GM23338 (cell line): ENCODE data around the gene PCNX3. TPM values are rescaled to one million over a fixed set of nuclear protein-coding genes. Genes with fewer than 3 reads are reported as not detected.

Source experiments
- ATAC-seq: fragments of 200-7000 bp; cut with Tn5 transposase; 3 replicates; pipeline ENCODE4 v1.9.1; 2020
- DNase-seq: peaks from one replicate; pipeline ENCODE4 v3.0.0-alpha.2; 2015; ENCODE audit warnings: low spot score
- H2AFZ ChIP-seq: fragments of 200-600 bp; sonication (generic); 2 replicates; pipeline ENCODE4 v1.8.0; 2016; ENCODE audit warnings: antibody characterized with exemption, mild to moderate bottlenecking, moderate library complexity
- H3F3A ChIP-seq: fragments of 200-600 bp; sonication (generic); replicated peaks from 2 replicates; pipeline ENCODE4 v1.8.0; 2017; ENCODE audit warnings: antibody characterized with exemption, mixed run types, low read depth
- H3K27ac ChIP-seq: fragments of 200-600 bp; sonication (generic); 2 replicates; pipeline ENCODE4 v1.6.1; 2016; ENCODE audit warnings: low read depth
- H3K27me3 ChIP-seq: fragments of 200-600 bp; sonication (generic); 2 replicates; pipeline ENCODE4 v1.8.0; 2016; ENCODE audit warnings: mild to moderate bottlenecking, mixed run types, moderate library complexity; ENCODE audit not compliant: insufficient read depth
- H3K36me3 ChIP-seq: fragments of 200-600 bp; sonication (generic); 2 replicates; pipeline ENCODE4 v1.8.0; 2016; ENCODE audit warnings: mild to moderate bottlenecking; ENCODE audit not compliant: insufficient read depth
- H3K4me1 ChIP-seq: fragments of 200-600 bp; sonication (generic); 2 replicates; pipeline ENCODE4 v1.8.0; 2016; ENCODE audit warnings: mild to moderate bottlenecking, moderate library complexity; ENCODE audit not compliant: insufficient read depth
- H3K4me2 ChIP-seq: fragments of 200-600 bp; sonication (generic); 2 replicates; pipeline ENCODE4 v1.7.1; 2017; ENCODE audit warnings: mixed run types
- H3K4me3 ChIP-seq: fragments of 200-600 bp; sonication (generic); 2 replicates; pipeline ENCODE4 v1.6.1; 2016; ENCODE audit warnings: mixed run types
- H3K79me2 ChIP-seq: fragments of 200-600 bp; sonication (generic); replicated peaks from 2 replicates; pipeline ENCODE4 v1.8.0; 2017; ENCODE audit warnings: mild to moderate bottlenecking; ENCODE audit not compliant: insufficient read depth
- H3K9me2 ChIP-seq: fragments of 200-600 bp; sonication (generic); 2 replicates; pipeline ENCODE4 v1.8.0; 2017; ENCODE audit not compliant: insufficient read depth
- H4K20me1 ChIP-seq: fragments of 200-600 bp; sonication (generic); replicated peaks from 2 replicates; pipeline ENCODE4 v1.8.0; 2017; ENCODE audit warnings: mild to moderate bottlenecking; ENCODE audit not compliant: insufficient read depth
- H3K27ac Mint-ChIP-seq: 2 replicates; pipeline ENCODE4 v1.8.0; 2020; ENCODE audit warnings: inconsistent platforms, mild to moderate bottlenecking, moderate library complexity, mixed read lengths
- H3K27me3 Mint-ChIP-seq: 3 replicates; pipeline ENCODE4 v1.8.0; 2022; ENCODE audit warnings: low read depth, mild to moderate bottlenecking, moderate library complexity, mixed read lengths, inconsistent platforms; ENCODE audit not compliant: insufficient read depth, poor library complexity
- H3K36me3 Mint-ChIP-seq: 3 replicates; pipeline ENCODE4 v1.8.0; 2021; ENCODE audit warnings: low read depth, mild to moderate bottlenecking, inconsistent platforms, moderate library complexity, mixed read lengths
- H3K4me1 Mint-ChIP-seq: 3 replicates; pipeline ENCODE4 v1.8.0; 2020; ENCODE audit warnings: mild to moderate bottlenecking, inconsistent platforms, mixed read lengths
- H3K4me3 Mint-ChIP-seq: 3 replicates; pipeline ENCODE4 v1.8.0; 2021; ENCODE audit warnings: moderate library complexity, mild to moderate bottlenecking, inconsistent platforms, mixed read lengths
- H3K9me3 Mint-ChIP-seq: 3 replicates; pipeline ENCODE4 v1.8.0; 2020; ENCODE audit warnings: moderate library complexity, mild to moderate bottlenecking, inconsistent platforms, mixed read lengths
- CREB1 ChIP-seq: fragments of 250-450 bp; sonication (Bioruptor Pico); IDR thresholded peaks from 2 replicates; pipeline ENCODE4 v1.5.0; 2020; ENCODE audit warnings: low read depth, mild to moderate bottlenecking, moderate library complexity
- ETS1 ChIP-seq: IDR thresholded peaks from 2 replicates; pipeline ENCODE4 v1.6.1; 2016; ENCODE audit warnings: antibody characterized with exemption
- EZH2 ChIP-seq: fragments of 200-600 bp; sonication (generic); IDR thresholded peaks from one replicate; pipeline ENCODE4 v1.8.0; 2017; ENCODE audit warnings: antibody characterized with exemption, mild to moderate bottlenecking, low read depth; ENCODE audit not compliant: unreplicated experiment
- EZH2phosphoT487 ChIP-seq: fragments of 200-600 bp; sonication (generic); IDR thresholded peaks from one replicate; pipeline ENCODE4 v1.8.1; 2018; ENCODE audit warnings: antibody characterized with exemption; ENCODE audit not compliant: unreplicated experiment
- JUNB ChIP-seq: IDR thresholded peaks from one replicate; pipeline ENCODE4 v1.6.1; 2016; ENCODE audit warnings: antibody characterized with exemption; ENCODE audit not compliant: unreplicated experiment
- NANOG ChIP-seq: IDR thresholded peaks from 2 replicates; pipeline ENCODE4 v1.6.1; 2016; ENCODE audit warnings: antibody characterized with exemption, borderline replicate concordance
- POLR2AphosphoS5 ChIP-seq: IDR thresholded peaks from 2 replicates; pipeline ENCODE4 v1.6.1; 2016; ENCODE audit warnings: antibody characterized with exemption, low read depth
- ZNF114 ChIP-seq: fragments of 250-450 bp; sonication (Bioruptor Pico); IDR thresholded peaks from 2 replicates; pipeline ENCODE4 v1.5.0; 2020; ENCODE audit warnings: mild to moderate bottlenecking, moderate library complexity
- ZNF331 ChIP-seq: fragments of 250-450 bp; sonication (Bioruptor Pico); IDR thresholded peaks from 2 replicates; pipeline ENCODE4 v1.5.0; 2020; ENCODE audit warnings: low read depth, mild to moderate bottlenecking, moderate library complexity
- polyA plus RNA-seq: library from polyadenylated mRNA; unstranded; fragments of >200 nt; fragmentation: Nextera tagmentation; extraction: Ambion mirVana; gene quantifications from 2 replicates; pipeline ENCODE4 v1.2.1, GENCODE V29; 2016
- total RNA-seq: library from RNA; depleted of rRNA; stranded (reverse); fragments of >200 nt; shearing (Covaris generic); gene quantifications from 2 replicates; pipeline ENCODE4 v1.2.3, GENCODE V29; 2014
- TF ChIP-seq, protein P1 (sequence below): IDR thresholded peaks from one replicate; pipeline ENCODE4 v1.6.1; 2018; ENCODE audit warnings: antibody characterized with exemption; ENCODE audit not compliant: unreplicated experiment
- TF ChIP-seq, protein P2 (sequence below), 2 experiments: fragments of 200-600 bp in 1 of 2; sonication (generic) in 1 of 2; conservative IDR thresholded peaks; 2 replicates each; pipeline versions ENCODE4 v1.5.1 to v1.6.1; 2016 to 2017; ENCODE audit warnings: antibody characterized with exemption in 2 of 2, low read depth in 2 of 2, mild to moderate bottlenecking in 2 of 2, moderate library complexity in 1 of 2

The PCNX3 gene
- total and polyA plus RNA-seq, 2 experiments from 2014 or later: 8.7 to 52.2 TPM

DNA sequence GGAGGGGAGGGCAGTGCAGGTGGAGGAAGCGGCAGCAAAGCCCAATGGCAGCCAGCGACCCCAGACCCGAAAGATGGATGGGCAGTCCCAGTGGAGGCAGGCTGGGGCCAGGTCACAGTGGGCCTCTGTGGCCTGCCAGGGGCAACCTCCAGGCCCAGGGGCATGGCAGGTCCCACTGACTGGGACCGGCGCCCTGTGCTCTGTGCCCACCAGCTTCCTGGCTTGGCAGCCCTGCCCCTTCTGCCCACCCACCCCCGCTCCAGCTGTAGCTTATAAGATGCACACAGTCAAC, 15.7 kb upstream of the PCNX3 start:
- ATAC-seq: no peak
- Histone ChIP-seq H3K79me2 (no peaks in the 10 kb centered on the region), H3K4me1 (no peaks in the 10 kb centered on the region), H3K27ac (no peak overlapping the region), H3K4me2 (no peak overlapping the region), H2AFZ (no peak overlapping the region), H3K9me2 (no peaks in the 10 kb centered on the region), H3F3A (no peaks in the 10 kb centered on the region), H3K27me3 (no peaks in the 10 kb centered on the region; the same call in 1 of the 2 replicates), H4K20me1 (no peaks in the 10 kb centered on the region; the same call in 1 of the 2 replicates), H3K4me3 (no peak overlapping the region), H3K36me3 (no peaks in the 10 kb centered on the region; the same call in 1 of the 2 replicates)
- no peak for DNase-seq
- Mint-ChIP-seq H3K4me1 (no peaks in the 10 kb centered on the region; the same call in 2 of the 3 replicates), H3K27me3 (peaks cover 11% of the 10 kb centered on the region), H3K27ac (no peak overlapping the region), H3K9me3 (no peaks in the 10 kb centered on the region; the same call in 2 of the 3 replicates), H3K4me3 (no peak overlapping the region), H3K36me3 (peaks cover 18% of the 10 kb centered on the region; the same call in 2 of the 3 replicates)
- TF ChIP-seq JUNB (no peak), POLR2AphosphoS5 (no peak), ZNF331 (CRISPR knock-in tag) (no peak), ETS1 (no peak), ZNF114 (CRISPR knock-in tag) (no peak), EZH2 (no peak), NANOG (no peak), EZH2phosphoT487 (no peak), CREB1 (CRISPR knock-in tag) (no peak)
- TF ChIP-seq, protein P1, sequence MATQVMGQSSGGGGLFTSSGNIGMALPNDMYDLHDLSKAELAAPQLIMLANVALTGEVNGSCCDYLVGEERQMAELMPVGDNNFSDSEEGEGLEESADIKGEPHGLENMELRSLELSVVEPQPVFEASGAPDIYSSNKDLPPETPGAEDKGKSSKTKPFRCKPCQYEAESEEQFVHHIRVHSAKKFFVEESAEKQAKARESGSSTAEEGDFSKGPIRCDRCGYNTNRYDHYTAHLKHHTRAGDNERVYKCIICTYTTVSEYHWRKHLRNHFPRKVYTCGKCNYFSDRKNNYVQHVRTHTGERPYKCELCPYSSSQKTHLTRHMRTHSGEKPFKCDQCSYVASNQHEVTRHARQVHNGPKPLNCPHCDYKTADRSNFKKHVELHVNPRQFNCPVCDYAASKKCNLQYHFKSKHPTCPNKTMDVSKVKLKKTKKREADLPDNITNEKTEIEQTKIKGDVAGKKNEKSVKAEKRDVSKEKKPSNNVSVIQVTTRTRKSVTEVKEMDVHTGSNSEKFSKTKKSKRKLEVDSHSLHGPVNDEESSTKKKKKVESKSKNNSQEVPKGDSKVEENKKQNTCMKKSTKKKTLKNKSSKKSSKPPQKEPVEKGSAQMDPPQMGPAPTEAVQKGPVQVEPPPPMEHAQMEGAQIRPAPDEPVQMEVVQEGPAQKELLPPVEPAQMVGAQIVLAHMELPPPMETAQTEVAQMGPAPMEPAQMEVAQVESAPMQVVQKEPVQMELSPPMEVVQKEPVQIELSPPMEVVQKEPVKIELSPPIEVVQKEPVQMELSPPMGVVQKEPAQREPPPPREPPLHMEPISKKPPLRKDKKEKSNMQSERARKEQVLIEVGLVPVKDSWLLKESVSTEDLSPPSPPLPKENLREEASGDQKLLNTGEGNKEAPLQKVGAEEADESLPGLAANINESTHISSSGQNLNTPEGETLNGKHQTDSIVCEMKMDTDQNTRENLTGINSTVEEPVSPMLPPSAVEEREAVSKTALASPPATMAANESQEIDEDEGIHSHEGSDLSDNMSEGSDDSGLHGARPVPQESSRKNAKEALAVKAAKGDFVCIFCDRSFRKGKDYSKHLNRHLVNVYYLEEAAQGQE: no peak
- TF ChIP-seq, protein P2, sequence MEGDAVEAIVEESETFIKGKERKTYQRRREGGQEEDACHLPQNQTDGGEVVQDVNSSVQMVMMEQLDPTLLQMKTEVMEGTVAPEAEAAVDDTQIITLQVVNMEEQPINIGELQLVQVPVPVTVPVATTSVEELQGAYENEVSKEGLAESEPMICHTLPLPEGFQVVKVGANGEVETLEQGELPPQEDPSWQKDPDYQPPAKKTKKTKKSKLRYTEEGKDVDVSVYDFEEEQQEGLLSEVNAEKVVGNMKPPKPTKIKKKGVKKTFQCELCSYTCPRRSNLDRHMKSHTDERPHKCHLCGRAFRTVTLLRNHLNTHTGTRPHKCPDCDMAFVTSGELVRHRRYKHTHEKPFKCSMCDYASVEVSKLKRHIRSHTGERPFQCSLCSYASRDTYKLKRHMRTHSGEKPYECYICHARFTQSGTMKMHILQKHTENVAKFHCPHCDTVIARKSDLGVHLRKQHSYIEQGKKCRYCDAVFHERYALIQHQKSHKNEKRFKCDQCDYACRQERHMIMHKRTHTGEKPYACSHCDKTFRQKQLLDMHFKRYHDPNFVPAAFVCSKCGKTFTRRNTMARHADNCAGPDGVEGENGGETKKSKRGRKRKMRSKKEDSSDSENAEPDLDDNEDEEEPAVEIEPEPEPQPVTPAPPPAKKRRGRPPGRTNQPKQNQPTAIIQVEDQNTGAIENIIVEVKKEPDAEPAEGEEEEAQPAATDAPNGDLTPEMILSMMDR (conservative IDR thresholded peaks at IDR 0.05; ENCODE audit: low read depth in 2 of 2): no peak
